Fibroblast of lung (primary cell): ENCODE data around the gene ADAMTS19.

Source experiments
- CTCF ChIP-seq, 2 donors: IDR thresholded peaks in 1 of 2; conservative IDR thresholded peaks in 1 of 2; 1 replicate in 1 of 2; 2 replicates in 1 of 2; pipeline ENCODE4 v1.5.1; 2011 to 2012; ENCODE audit warnings: low read length in 2 of 2, control low read depth in 1 of 2, inconsistent platforms in 1 of 2, low read depth in 1 of 2, mild to moderate bottlenecking in 1 of 2
- EZH2 ChIP-seq: IDR thresholded peaks from 2 replicates; pipeline ENCODE4 v1.5.1; 2012; ENCODE audit warnings: low read length, control low read depth, mild to moderate bottlenecking; ENCODE audit errors: missing control alignments

DNA sequence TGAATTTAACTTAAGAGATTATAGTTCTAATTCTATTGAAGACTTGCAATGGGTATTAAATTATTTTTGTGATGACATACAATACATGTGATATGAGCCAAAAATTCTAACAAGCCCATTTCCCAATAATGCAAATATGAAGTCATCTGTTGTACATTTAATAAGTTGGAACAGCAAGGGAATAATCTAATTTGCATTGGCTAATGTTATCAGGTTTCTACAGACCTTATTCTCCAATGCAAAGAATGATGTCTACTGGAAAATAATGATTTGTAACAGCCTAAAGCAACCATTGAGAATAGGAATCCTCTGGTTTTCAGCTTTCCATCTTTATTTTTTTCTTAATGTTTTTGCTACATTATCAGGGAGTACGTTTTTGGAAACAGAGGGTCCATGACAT, 198.7 kb downstream of the ADAMTS19 start:
- TF ChIP-seq CTCF (conservative IDR thresholded peaks at IDR 0.05 in 1 of 2, IDR thresholded peaks at IDR 0.05 in 1 of 2; ENCODE audit: low read depth in 1 of 2, low read length in 2 of 2) (no peak), EZH2 (no peak)
